Adrenal gland (tissue), 12 donors: ENCODE measurements around the gene COPB2. TPM values are rescaled to one million over a fixed set of nuclear protein-coding genes. Genes with fewer than 3 reads are reported as not detected.
A peak's percentile ranks its signal among the peaks of the same experiment; 100 is the strongest.

Experiments used
- DNase-seq, 7 donors: peaks; one replicate each; pipeline ENCODE4 v3.0.0-alpha.2; 2019 to 2020
- H3K27ac ChIP-seq, 5 donors: fragments of 200-600 bp; sonication (generic) in 4 of 5; 1 replicate in 3 of 5; 2 replicates in 2 of 5; pipeline versions ENCODE4 v1.5.1 to v1.8.0; 2016 to 2020; ENCODE audit warnings: mild to moderate bottlenecking in 1 of 5
- H3K27me3 ChIP-seq: fragments of 200-600 bp; 2 replicates; pipeline ENCODE4 v1.8.0; 2021
- H3K36me3 ChIP-seq, 2 donors: fragments of 200-600 bp; replicated peaks in 1 of 2; 1 replicate in 1 of 2; 2 replicates in 1 of 2; pipeline versions ENCODE4 v1.5.1 to v1.8.0; 2018 to 2022
- H3K4me1 ChIP-seq, 2 donors: fragments of 200-600 bp; replicated peaks in 1 of 2; 1 replicate in 1 of 2; 2 replicates in 1 of 2; pipeline versions ENCODE4 v1.5.1 to v1.8.0; 2018 to 2021
- H3K4me3 ChIP-seq, 4 donors: fragments of 200-600 bp; sonication (generic) in 3 of 4; one replicate each; pipeline ENCODE4 v1.5.1; 2016 to 2018
- H3K9me3 ChIP-seq, 3 donors: fragments of 200-600 bp; sonication (generic) in 1 of 3; replicated peaks in 1 of 3; 1 replicate in 2 of 3; 2 replicates in 1 of 3; pipeline versions ENCODE4 v1.5.1 to v1.8.0; 2016 to 2021
- CTCF ChIP-seq, 6 experiments: fragments of 450-650 bp in 4 of 6; fragments of 200-600 bp in 2 of 6; sonication (generic) in 1 of 6; IDR thresholded peaks; 1 replicate in 5 of 6; 2 replicates in 1 of 6; pipeline versions ENCODE4 v1.5.1 to v1.8.0; 2016 to 2021; ENCODE audit warnings: antibody characterized with exemption in 6 of 6, mild to moderate bottlenecking in 2 of 6, moderate library complexity in 1 of 6
- POLR2A ChIP-seq, 2 donors: fragments of 450-650 bp; IDR thresholded peaks; one replicate each; pipeline ENCODE4 v1.6.1; 2017; ENCODE audit warnings: antibody characterized with exemption in 2 of 2, mild to moderate bottlenecking in 2 of 2, moderate library complexity in 1 of 2
- WGBS, 4 donors: extraction: QIAGEN DNeasy Blood & Tissue Kit in 2 of 4; methylation state at CpG; one replicate each; pipeline versions ENCODE4 v1.1.5 to v1.1.7; 2013 to 2017; 5-methylcytosine and 5-hydroxymethylcytosine counted together
- intact Hi-C, 2 donors: fragments of 100-400 bp; cut with DNase I; formaldehyde crosslinking; loops; one replicate each; pipeline versions ENCODE4 v1.14.1 to v1.15.0; 2022 to 2023
- polyA plus RNA-seq, 3 donors: library from polyadenylated mRNA; stranded (reverse); fragments of 200-250 nt in 2 of 3; fragments of 350-450 nt in 1 of 3; fragmentation: Illumina TruSeq in 1 of 3; extraction: RNeasy Lipid Tissue Mini Kit (QIAGEN cat#74804) in 1 of 3; gene quantifications; one replicate each; pipeline ENCODE4 v1.2.3, GENCODE V29; 2013 to 2014
- total RNA-seq, 9 donors: library from RNA; depleted of rRNA in 4 of 9; stranded (reverse); fragments of >200 nt in 4 of 9; fragments of 120-200 nt in 1 of 9; fragmentation: NEBNext Ultra II Directional in 1 of 9; extraction: Animal tissue kit (Norgen Biotek cat#: 25700) in 1 of 9; gene quantifications; one replicate each; pipeline versions ENCODE4 v1.1.0 to v1.2.4, GENCODE V29; 2013 to 2023
- donor health status: healthy with polysubstance abuse.
- donor health status: Bipolar disorder and iron deficiency.
- donor health status: DM: yes; HTN: yes; CAD: no.
- donor health status: DM: no; HTN: no; CAD: no.
- donor health status: DM: no; HTN: no; CAD: no.
- donor health status: DM: yes; HTN: yes; CAD: no.

Gene COPB2
- total and polyA plus RNA-seq, 12 donors = 28.1 to 192 (median 126) TPM

- intact Hi-C loops = no loop called here
- no peaks in the 10 kb centered on the region for H3K9me3 ChIP-seq
- peak overlapping the region in 2 of 5 donors; percentile 35 to 66 for H3K27ac ChIP-seq
- no peak overlapping the region for H3K4me3 ChIP-seq
- no peak for TF ChIP-seq POLR2A (IDR thresholded peaks at IDR 0.05)
- no peak for TF ChIP-seq CTCF (IDR thresholded peaks at IDR 0.05)
- no peaks in the 10 kb centered on the region for H3K27me3 ChIP-seq
- peaks cover 0 to 100% of the 10 kb centered on the region in 2 donors for H3K36me3 ChIP-seq
- peak in 4 of 7 donors; percentile 52 to 67 (median 60) for DNase-seq
- WGBS, 4 donors = 37 to 50% (median 44%) methylated on average over 4 of the region's 4 CpGs
- H3K4me1 ChIP-seq = no peaks in the 10 kb centered on the region
Observed at GRCh38 chr3:139355476-139355875, 34.0 kb downstream of the COPB2 start.

DNA sequence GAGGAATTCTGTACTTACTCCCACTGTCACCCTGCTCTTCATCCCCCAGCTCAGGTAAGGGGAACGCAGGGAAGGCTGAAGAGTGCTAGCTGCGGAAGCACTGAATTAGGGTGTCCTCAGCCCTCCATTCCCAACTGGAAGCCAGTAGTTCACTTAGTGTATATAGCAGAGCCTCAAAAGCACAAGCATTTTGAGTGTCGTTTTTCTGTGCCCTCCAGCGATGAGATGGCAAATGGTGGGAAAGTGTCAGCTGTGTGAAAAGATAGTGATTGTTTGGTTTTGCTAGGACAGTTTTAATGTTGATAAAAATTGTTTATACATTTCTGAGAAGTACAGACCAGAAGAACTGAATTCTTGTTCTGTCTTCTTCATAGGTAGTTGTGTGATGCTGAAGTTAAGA is 34.8 kb downstream of the COPB2 start:
- Histone ChIP-seq H3K4me3 (no peak overlapping the region), H3K27ac (peak overlapping the region in 1 of 5 donors; percentile 9), H3K36me3 (peaks cover 0 to 100% of the 10 kb centered on the region in 2 donors), H3K9me3 (no peaks in the 10 kb centered on the region), H3K27me3 (no peaks in the 10 kb centered on the region), H3K4me1 (no peaks in the 10 kb centered on the region)
- DNase-seq = no peak
- intact Hi-C loops = no loop called here
- WGBS, 4 donors = 92 to 98% (median 93%) methylated on average over 4 of the region's 4 CpGs
- TF ChIP-seq CTCF (IDR thresholded peaks at IDR 0.05) (no peak), POLR2A (IDR thresholded peaks at IDR 0.05) (no peak)

- Histone ChIP-seq H3K9me3 (no peaks in the 10 kb centered on the region), H3K4me1 (no peaks in the 10 kb centered on the region), H3K4me3 (no peak overlapping the region)
Observed at GRCh38 chr3:139353920-139354556, 35.4 kb downstream of the COPB2 start.

GRCh38 chr3:139346771-139347170 is 42.7 kb downstream of the COPB2 start:
- peaks cover 0 to 51% of the 10 kb centered on the region in 2 donors for H3K36me3 ChIP-seq
- no peak overlapping the region for H3K4me3 ChIP-seq
- no peak overlapping the region for H3K27ac ChIP-seq
- TF ChIP-seq POLR2A (IDR thresholded peaks at IDR 0.05) (no peak), CTCF (IDR thresholded peaks at IDR 0.05) (no peak)
- peaks cover 13 to 28% of the 10 kb centered on the region in 2 donors for H3K4me1 ChIP-seq
- no peaks in the 10 kb centered on the region for H3K9me3 ChIP-seq
- 79 to 81% (median 80%) methylated on average over 2 of the region's 2 CpGs for WGBS, 4 donors
- intact Hi-C loops = no loop called here
- DNase-seq = no peak
- H3K27me3 ChIP-seq = no peaks in the 10 kb centered on the region

More at GRCh38 chr3:139353920-139354556, 35.4 kb downstream of the COPB2 start:
- WGBS, 4 donors = 66 to 72% (median 69%) methylated on average over 3 of the region's 3 CpGs
- DNase-seq = peak in 3 of 7 donors; percentile 32 to 64 (median 52)
- Histone ChIP-seq H3K27me3 (no peaks in the 10 kb centered on the region), H3K36me3 (peaks cover 0 to 100% of the 10 kb centered on the region in 2 donors), H3K27ac (peak overlapping the region in 1 of 5 donors; percentile 9)
- intact Hi-C loops = no loop called here
- peak; percentile 36 to 70 (median 62) for TF ChIP-seq CTCF (IDR thresholded peaks at IDR 0.05)
- no peak for TF ChIP-seq POLR2A (IDR thresholded peaks at IDR 0.05)
